Measurements from ENCODE around the gene UCMA. TPM values are rescaled to one million over a fixed set of nuclear protein-coding genes. Genes with fewer than 3 reads are reported as not detected.
"Not testable (repeated sequence)": the region's sequence is repeated elsewhere in the genome, so short reads cannot be mapped to it uniquely, and the experiment has no call there.

Gene UCMA
- total RNA-seq, 4 donors from 2014 or later = not detected

GRCh38 chr10:13247246-13247645, 13.1 kb upstream of the UCMA start:
- Histone ChIP-seq H3K4me1 (no peaks in the 10 kb centered on the region), H3K36me3 (no peaks in the 10 kb centered on the region), H3K4me3 (no peak overlapping the region), H3K9me3 (no peaks in the 10 kb centered on the region), H3K27ac (replicated peaks in 1 of 4) (no peak overlapping the region), H3K27me3 (no peaks in the 10 kb centered on the region)
- intact Hi-C loops (cut with DNase I) = no loop called here
- WGBS = 71% methylated on average over 9 of the region's 9 CpGs
- DNase-seq (ENCODE audit: extremely low spot score) = no peak
- no peak for TF ChIP-seq POLR2A (IDR thresholded peaks at IDR 0.05; ENCODE audit: low read depth)
- TF ChIP-seq POLR2AphosphoS5 (IDR thresholded peaks at IDR 0.05) = no peak
- TF ChIP-seq, protein P1, sequence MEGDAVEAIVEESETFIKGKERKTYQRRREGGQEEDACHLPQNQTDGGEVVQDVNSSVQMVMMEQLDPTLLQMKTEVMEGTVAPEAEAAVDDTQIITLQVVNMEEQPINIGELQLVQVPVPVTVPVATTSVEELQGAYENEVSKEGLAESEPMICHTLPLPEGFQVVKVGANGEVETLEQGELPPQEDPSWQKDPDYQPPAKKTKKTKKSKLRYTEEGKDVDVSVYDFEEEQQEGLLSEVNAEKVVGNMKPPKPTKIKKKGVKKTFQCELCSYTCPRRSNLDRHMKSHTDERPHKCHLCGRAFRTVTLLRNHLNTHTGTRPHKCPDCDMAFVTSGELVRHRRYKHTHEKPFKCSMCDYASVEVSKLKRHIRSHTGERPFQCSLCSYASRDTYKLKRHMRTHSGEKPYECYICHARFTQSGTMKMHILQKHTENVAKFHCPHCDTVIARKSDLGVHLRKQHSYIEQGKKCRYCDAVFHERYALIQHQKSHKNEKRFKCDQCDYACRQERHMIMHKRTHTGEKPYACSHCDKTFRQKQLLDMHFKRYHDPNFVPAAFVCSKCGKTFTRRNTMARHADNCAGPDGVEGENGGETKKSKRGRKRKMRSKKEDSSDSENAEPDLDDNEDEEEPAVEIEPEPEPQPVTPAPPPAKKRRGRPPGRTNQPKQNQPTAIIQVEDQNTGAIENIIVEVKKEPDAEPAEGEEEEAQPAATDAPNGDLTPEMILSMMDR (IDR thresholded peaks at IDR 0.05) = no peak
- no peak for TF ChIP-seq EP300 (IDR thresholded peaks at IDR 0.05)

DNA sequence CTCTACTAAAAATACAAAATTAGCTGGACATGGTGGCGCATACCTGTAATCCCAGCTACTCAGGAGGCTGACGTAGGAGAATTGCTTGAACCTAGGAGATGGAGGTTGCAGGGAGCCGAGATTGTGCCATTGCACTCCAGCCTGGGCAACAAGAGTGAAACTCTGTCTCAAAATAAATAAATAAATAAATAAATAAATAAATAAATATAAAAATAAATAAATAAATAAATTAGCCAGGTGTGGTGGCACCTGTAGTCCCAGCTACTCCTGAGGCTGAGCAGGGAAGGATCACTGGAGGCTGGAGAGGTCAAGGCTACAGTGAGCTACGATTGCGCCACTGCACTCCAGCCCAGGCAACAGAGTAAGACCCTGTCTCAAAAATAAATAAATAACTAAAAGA, 8.1 kb upstream of the UCMA start:
- H3K4me3 ChIP-seq; H3K27me3 ChIP-seq; H3K36me3 ChIP-seq; H3K4me1 ChIP-seq; H3K9me3 ChIP-seq; DNase-seq (ENCODE audit: extremely low spot score); intact Hi-C loops (cut with DNase I); H3K27ac ChIP-seq (replicated peaks in 1 of 4): not testable (repeated sequence)
- WGBS = 92% methylated on average over 5 of the region's 5 CpGs

DNA sequence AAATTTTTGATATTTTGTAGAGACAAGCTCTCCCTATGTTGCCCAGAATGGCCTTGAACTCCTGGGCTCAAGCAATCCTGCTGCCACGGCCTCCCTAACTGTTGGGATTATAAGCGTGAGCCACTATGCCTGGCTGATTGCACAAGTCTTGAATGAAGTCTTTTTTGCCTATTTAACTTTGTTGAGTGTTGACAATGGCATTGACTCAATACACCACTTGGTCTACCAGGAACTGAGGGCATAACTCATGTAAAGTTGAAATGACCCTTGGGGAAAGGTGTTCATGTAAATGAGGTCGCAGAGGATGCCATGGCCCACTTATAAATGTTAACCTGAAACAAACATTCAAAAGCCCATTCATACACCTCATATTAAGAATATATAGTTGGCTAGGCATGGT, 7.4 kb upstream of the UCMA start:
- no peaks in the 10 kb centered on the region for H3K4me1 ChIP-seq
- DNase-seq (ENCODE audit: extremely low spot score) = no peak
- H3K36me3 ChIP-seq = no peaks in the 10 kb centered on the region
- TF ChIP-seq POLR2AphosphoS5 (IDR thresholded peaks at IDR 0.05) (no peak), POLR2A (IDR thresholded peaks at IDR 0.05; ENCODE audit: low read depth) (no peak), EP300 (IDR thresholded peaks at IDR 0.05) (no peak)
- TF ChIP-seq, protein P1 (IDR thresholded peaks at IDR 0.05) = no peak
- no peak overlapping the region for H3K4me3 ChIP-seq
- H3K27me3 ChIP-seq = no peaks in the 10 kb centered on the region
- intact Hi-C loops (cut with DNase I) = no loop called here
- H3K9me3 ChIP-seq = no peaks in the 10 kb centered on the region
- WGBS = 89% methylated on average over 3 of the region's 3 CpGs
- no peak overlapping the region for H3K27ac ChIP-seq (replicated peaks in 1 of 4)

DNA sequence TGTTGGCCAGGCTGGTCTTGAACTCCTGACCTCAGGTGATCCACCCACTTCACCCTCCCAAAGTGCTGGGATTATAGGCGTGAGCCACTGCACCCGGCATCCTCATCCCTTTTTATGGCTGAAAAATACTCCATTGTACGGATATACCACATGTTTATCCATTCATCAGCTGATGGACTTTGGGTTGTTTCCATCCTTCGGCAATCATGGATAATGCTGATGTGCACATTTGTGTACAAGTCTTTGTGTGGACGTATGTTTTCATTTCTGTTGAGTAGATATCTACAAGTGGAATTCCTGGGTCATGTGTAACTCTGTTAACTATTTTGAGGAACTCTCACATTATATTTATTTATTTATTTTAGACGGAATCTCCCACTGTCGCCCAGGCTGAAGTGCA, 5.7 kb upstream of the UCMA start:
- H3K4me1 ChIP-seq = no peaks in the 10 kb centered on the region
- H3K9me3 ChIP-seq = no peaks in the 10 kb centered on the region
- TF ChIP-seq, protein P1 (IDR thresholded peaks at IDR 0.05) = no peak
- TF ChIP-seq POLR2AphosphoS5 (IDR thresholded peaks at IDR 0.05) (no peak), POLR2A (IDR thresholded peaks at IDR 0.05; ENCODE audit: low read depth) (no peak), EP300 (IDR thresholded peaks at IDR 0.05) (no peak)
- DNase-seq (ENCODE audit: extremely low spot score) = no peak
- no peaks in the 10 kb centered on the region for H3K36me3 ChIP-seq
- no peak overlapping the region for H3K27ac ChIP-seq (replicated peaks in 1 of 4)
- intact Hi-C loops (cut with DNase I) = no loop called here
- H3K27me3 ChIP-seq = peaks cover 0 to 4% (median 0%) of the 10 kb centered on the region in 4 donors
- 94% methylated on average over 7 of the region's 7 CpGs for WGBS
- no peak overlapping the region for H3K4me3 ChIP-seq

- H3K4me3 ChIP-seq = no peak overlapping the region
- H3K36me3 ChIP-seq = no peaks in the 10 kb centered on the region
- no peaks in the 10 kb centered on the region for H3K4me1 ChIP-seq
- no peak overlapping the region for H3K27ac ChIP-seq (replicated peaks in 1 of 4)
- TF ChIP-seq POLR2AphosphoS5 (IDR thresholded peaks at IDR 0.05) = no peak
- TF ChIP-seq, protein P1 (IDR thresholded peaks at IDR 0.05) = no peak
- TF ChIP-seq POLR2A (IDR thresholded peaks at IDR 0.05; ENCODE audit: low read depth) = no peak
- TF ChIP-seq EP300 (IDR thresholded peaks at IDR 0.05) = no peak
- intact Hi-C loops (cut with DNase I) = no loop called here
- DNase-seq (ENCODE audit: extremely low spot score) = no peak
- H3K27me3 ChIP-seq = peaks cover 0 to 19% (median 0%) of the 10 kb centered on the region in 4 donors
- 73% methylated on average over 16 of the region's 16 CpGs for WGBS
- no peaks in the 10 kb centered on the region for H3K9me3 ChIP-seq
Observed at GRCh38 chr10:13238271-13239077, 4.3 kb upstream of the UCMA start.

Measured in esophagus muscularis mucosa (tissue), 4 donors.